Mucosa of rectum (tissue), 2 donors: ENCODE measurements around the gene PSMC3IP.

ENCODE experiments used
- H3K27ac ChIP-seq, 2 donors: one replicate each; pipeline ENCODE4 v1.7.0; 2013; ENCODE audit warnings: inconsistent platforms in 2 of 2, low read depth in 2 of 2, low read length in 2 of 2
- H3K27me3 ChIP-seq, 2 donors: one replicate each; pipeline ENCODE4 v1.7.0; 2013; ENCODE audit warnings: low read length in 2 of 2; ENCODE audit not compliant: control insufficient read depth in 2 of 2, insufficient read depth in 2 of 2
- H3K36me3 ChIP-seq, 2 donors: one replicate each; pipeline ENCODE4 v1.7.0; 2013; ENCODE audit warnings: low read length in 2 of 2; ENCODE audit not compliant: control insufficient read depth in 2 of 2, insufficient read depth in 2 of 2
- H3K4me1 ChIP-seq, 2 donors: one replicate each; pipeline ENCODE4 v1.7.0; 2013; ENCODE audit warnings: low read length in 2 of 2, mild to moderate bottlenecking in 1 of 2; ENCODE audit not compliant: control insufficient read depth in 2 of 2, insufficient read depth in 2 of 2
- H3K4me3 ChIP-seq, 2 donors: one replicate each; pipeline ENCODE4 v1.7.0; 2013; ENCODE audit warnings: low read length in 2 of 2
- H3K9ac ChIP-seq, 2 donors: one replicate each; pipeline ENCODE4 v1.7.0; 2013; ENCODE audit warnings: low read length in 2 of 2, low read depth in 1 of 2, mild to moderate bottlenecking in 1 of 2
- H3K9me3 ChIP-seq, 2 donors: one replicate each; pipeline ENCODE4 v1.7.0; 2013; ENCODE audit warnings: low read length in 2 of 2; ENCODE audit not compliant: control insufficient read depth in 2 of 2
- donor health status: healthy.
- donor health status: Normal muscosa, but diverticular disease.

Gene PSMC3IP

DNA sequence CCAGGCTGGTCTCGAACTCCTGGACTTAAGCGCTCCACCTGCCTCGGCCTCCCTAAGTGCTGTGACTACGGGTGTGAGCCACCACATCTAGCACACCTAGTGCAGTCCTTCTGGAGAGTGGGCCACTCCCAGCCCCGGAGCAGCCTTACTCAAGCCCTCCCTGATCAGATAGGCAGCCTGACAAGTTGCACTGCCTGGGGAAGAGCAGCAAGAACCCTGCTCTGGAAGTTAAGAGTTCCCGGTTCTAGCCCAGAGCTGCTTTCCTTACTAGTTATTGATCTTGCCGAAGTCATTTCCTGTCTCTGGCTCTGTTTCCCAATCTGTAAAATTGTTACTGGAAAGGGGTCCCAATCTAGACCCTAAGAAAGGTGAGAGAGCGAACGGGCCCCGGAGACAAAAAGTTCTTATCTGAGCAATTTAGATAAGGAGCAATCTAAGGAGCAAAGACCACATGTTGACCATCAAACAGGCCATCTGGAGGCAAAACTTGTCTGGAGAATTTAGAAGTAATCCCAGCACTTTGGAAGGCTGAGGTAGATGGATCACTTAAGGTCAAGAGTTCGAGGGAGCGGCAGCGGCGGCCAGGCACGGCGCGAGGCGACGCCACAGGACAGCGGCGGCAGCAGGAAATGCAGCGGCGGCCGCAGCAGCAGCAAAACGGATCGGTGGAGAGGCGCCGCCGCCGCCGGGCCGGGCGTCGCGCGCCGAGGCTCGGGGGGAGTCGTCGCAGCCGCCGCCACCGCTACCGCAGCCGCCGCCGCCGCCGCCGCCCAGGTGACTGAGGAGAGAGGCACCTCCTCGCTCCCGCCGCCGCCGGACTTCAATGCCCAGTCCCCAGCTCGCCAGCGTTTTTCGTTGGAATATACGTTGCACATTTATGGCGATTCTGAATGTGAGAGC lies 45.8 kb downstream of the PSMC3IP start:
- H3K4me3 ChIP-seq, result peak overlapping the region; percentile 66 to 77
- H3K9ac ChIP-seq, result peak overlapping the region; percentile 44 to 78
- peaks cover 18 to 24% of the 10 kb centered on the region in 2 donors for H3K4me1 ChIP-seq
- H3K27ac ChIP-seq, result peak overlapping the region; percentile 71 to 80
- no peaks in the 10 kb centered on the region for H3K27me3 ChIP-seq
- no peaks in the 10 kb centered on the region for H3K36me3 ChIP-seq
- H3K9me3 ChIP-seq, result no peaks in the 10 kb centered on the region

DNA sequence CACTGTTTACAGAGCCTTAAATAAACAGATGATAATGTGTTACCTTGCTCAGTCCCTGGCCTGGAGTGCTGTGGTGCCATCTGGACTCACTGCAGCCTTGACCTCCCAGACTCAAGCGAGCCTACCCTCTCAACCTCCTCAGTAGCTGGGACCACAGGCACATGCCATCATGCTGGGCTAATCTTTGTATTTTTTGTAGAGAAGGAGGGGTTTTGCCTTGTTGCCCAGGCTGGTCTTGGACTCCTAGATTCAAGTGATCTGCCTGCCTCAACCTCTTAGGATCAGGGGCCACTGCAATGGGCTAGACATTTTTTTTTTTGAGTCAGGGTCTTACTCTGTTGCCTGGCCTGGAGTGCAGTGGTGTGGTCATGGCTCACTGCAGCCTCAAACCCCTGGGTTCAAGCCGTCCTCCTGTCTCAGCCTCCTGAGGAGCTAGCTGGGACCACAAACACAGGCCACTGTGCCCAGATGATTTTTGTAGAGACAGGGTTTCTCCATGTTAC lies 46.5 kb downstream of the PSMC3IP start:
- Histone ChIP-seq H3K27me3 (no peaks in the 10 kb centered on the region), H3K4me1 (peaks cover 21 to 25% of the 10 kb centered on the region in 2 donors), H3K36me3 (no peaks in the 10 kb centered on the region), H3K27ac (peak overlapping the region; percentile 71 to 80), H3K4me3 (no peak overlapping the region), H3K9ac (no peak overlapping the region), H3K9me3 (no peaks in the 10 kb centered on the region)

DNA sequence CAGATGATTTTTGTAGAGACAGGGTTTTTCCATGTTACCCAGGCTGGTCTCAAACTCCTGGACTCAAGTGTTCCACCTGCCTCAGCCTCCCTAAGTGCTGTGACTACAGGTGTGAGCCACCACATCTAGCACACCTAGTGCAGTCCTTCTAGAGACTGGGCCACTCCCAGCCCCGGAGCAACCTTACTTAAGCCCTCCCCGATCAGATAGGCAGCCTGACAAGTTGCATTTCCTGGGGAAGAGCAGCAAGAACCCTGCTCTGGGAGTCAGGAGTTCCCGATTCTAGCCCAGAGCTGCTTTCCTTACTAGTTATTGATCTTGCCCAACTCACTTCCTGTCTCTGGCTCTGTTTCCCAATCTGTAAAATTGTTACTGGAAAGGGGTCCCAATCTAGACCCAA lies 48.5 kb downstream of the PSMC3IP start:
- H3K27ac ChIP-seq, result no peak overlapping the region
- H3K9ac ChIP-seq, result no peak overlapping the region
- peaks cover 18 to 21% of the 10 kb centered on the region in 2 donors for H3K4me1 ChIP-seq
- H3K36me3 ChIP-seq, result no peaks in the 10 kb centered on the region
- H3K4me3 ChIP-seq, result no peak overlapping the region
- no peaks in the 10 kb centered on the region for H3K27me3 ChIP-seq
- H3K9me3 ChIP-seq, result no peaks in the 10 kb centered on the region

DNA sequence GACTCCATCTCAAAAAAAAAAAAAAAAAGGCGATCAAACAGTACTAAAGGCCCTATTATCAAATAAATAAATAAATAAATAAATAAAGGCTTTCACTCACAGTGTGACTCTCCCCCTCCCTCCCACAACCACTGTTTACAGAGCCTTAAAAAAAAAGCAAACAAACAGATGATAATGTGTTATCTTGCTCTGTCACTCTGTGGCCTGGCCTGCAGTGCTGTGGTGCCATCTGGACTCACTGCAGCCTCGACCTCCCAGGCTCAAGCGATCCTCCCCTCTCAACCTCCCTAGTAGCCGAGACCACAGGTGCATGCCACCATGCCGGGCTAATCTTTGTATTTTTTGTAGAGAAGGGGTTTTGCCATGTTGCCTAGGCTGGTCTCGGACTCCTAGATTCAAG lies 49.6 kb downstream of the PSMC3IP start:
- no peaks in the 10 kb centered on the region for H3K36me3 ChIP-seq
- no peaks in the 10 kb centered on the region for H3K9me3 ChIP-seq
- no peak overlapping the region for H3K27ac ChIP-seq
- no peak overlapping the region for H3K4me3 ChIP-seq
- no peaks in the 10 kb centered on the region for H3K27me3 ChIP-seq
- H3K9ac ChIP-seq, result no peak overlapping the region
- peaks cover 18 to 21% of the 10 kb centered on the region in 2 donors for H3K4me1 ChIP-seq

DNA sequence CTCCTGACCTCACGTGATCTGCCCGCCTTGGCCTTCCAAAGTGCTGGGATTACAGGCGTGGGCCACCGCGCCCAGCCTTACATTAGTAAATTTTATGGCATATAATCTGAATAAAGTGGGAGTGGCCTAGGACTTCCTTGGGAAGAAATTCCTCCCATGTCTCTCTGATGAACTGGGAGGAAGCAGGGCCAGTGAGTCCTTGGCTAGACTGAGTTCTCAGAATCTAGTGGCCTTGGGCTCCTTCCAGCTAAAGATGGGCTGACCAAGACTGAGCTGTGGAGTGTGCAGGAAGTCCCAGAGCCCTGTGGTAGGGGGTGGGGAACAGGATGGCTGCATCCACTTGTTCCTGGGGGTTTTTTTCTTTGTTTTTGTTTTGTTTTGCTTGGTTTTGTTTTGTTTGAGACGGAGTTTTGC lies 51.5 kb downstream of the PSMC3IP start:
- Histone ChIP-seq H3K9ac (no peak overlapping the region), H3K27me3 (no peaks in the 10 kb centered on the region), H3K36me3 (peaks cover 8 to 11% of the 10 kb centered on the region in 2 donors), H3K9me3 (no peaks in the 10 kb centered on the region), H3K4me1 (peaks cover 21 to 24% of the 10 kb centered on the region in 2 donors), H3K27ac (peak overlapping the region; percentile 3 to 37), H3K4me3 (no peak overlapping the region)

DNA sequence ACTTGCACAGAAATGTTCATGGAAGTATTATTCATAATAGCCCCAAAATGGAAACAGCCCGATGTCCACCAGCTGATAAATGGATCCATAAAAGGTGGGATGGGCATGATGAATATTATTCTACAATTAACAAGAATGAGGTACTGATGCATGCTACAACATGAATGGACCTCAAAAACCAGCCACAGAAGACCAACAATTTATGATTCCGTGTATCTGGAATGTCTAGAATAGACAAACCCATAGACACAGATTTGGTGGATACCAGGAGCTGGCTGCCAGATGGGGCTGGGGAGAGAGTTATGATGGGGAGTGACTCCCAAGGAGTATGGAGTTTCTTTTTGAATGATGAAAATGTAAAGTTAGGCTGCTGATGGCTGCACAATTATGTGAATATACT lies 52.3 kb downstream of the PSMC3IP start:
- H3K36me3 ChIP-seq, result peaks cover 8 to 13% of the 10 kb centered on the region in 2 donors
- no peak overlapping the region for H3K9ac ChIP-seq
- H3K27ac ChIP-seq, result peak overlapping the region in 1 of 2 donors; percentile 3
- peaks cover 24 to 28% of the 10 kb centered on the region in 2 donors for H3K4me1 ChIP-seq
- no peaks in the 10 kb centered on the region for H3K27me3 ChIP-seq
- no peak overlapping the region for H3K4me3 ChIP-seq
- no peaks in the 10 kb centered on the region for H3K9me3 ChIP-seq

DNA sequence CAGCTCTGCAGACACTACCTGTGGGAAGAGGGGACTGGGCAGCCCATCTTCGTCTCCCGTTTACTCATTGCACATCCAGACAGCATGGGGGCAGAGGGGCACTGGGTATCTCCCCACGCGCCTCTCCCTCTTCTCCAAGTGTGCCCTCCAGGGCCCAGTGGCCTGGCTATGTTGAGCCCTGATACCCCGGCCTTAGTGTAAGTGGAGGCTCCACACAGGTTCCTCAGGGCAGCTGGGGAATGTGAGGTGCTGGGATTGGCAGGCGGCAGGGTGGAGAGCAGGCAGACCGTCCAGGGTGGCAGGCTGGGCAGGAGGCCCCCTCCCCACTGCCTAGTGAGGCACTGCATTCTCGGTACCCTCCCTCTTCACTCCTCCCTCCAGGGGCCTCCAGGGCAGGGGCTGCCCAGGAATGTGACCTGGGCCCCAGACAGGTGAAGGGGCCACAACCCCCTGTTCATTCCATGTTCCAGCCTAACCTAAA lies 54.7 kb downstream of the PSMC3IP start:
- H3K27me3 ChIP-seq, result no peaks in the 10 kb centered on the region
- H3K4me3 ChIP-seq, result no peak overlapping the region
- no peak overlapping the region for H3K9ac ChIP-seq
- H3K4me1 ChIP-seq, result peaks cover 47 to 50% of the 10 kb centered on the region in 2 donors
- H3K27ac ChIP-seq, result peak overlapping the region; percentile 92 to 95
- no peaks in the 10 kb centered on the region for H3K9me3 ChIP-seq
- peaks cover 8 to 13% of the 10 kb centered on the region in 2 donors for H3K36me3 ChIP-seq
